ENCODE data around the gene NREP. TPM values are rescaled to one million over a fixed set of nuclear protein-coding genes. Genes with fewer than 3 reads are reported as not detected.

Gene NREP, protein sequence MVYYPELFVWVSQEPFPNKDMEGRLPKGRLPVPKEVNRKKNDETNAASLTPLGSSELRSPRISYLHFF
- 10 to 100 TPM; 16.8 to 24.0 (median 18.1) TPM for total RNA-seq
- long read RNA-seq, donor 1, transcript NREP-202 (5 exons, 2,581 nt): major isoform, 11 of 18 reads
- long read RNA-seq, donor 1, partial matches to known transcripts: 1 of 18 reads
- long read RNA-seq, donor 1, other reads (novel, unspliced or antisense): 4 of 18 reads
- long read RNA-seq, donor 2, partial matches to known transcripts: 0 of 3 reads
- long read RNA-seq, donor 2, other reads (novel, unspliced or antisense): 0 of 3 reads

DNA sequence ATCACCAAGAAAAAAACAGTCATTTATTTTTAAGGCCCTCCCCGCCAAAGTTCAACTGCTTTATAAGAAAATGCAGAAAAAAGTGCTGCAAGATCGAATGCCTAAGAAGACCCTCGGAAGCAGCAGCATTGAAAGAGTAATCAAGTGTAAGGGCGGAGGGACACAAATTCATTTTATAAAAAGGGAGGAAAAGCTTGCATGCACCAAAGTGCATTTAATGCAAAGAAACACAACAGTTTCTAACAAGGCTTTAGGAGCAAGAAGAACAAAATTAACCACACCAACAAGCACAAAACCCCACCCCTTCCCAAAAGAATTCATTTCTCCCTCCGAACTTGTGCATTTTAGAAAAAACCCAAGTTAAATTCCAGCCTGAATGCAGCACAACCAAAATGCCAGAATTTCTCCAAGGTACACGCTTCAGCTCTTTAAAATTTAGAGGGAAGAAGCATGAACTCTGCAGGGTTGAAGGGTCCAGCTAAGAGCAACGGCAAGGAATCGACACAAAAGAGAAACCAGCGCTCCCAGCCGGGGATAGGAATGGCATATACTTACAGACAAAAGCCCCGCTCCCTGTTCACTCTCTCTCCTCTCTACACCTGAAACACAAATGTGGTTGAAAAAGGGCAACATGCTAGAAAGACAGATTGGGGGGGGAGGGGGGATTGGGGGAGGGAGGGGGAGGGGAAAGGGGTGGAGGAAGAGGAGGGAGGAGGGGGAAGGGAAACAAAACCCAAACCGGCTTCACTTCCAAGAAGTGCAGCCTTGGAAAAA lies at the start of gene NREP:
Gene NREP, minus strand, starts transcription at position 614 of the 774 bp plus-strand sequence. CDS start 1,422 bp downstream, outside the sequence.
- TF ChIP-seq, protein P1, sequence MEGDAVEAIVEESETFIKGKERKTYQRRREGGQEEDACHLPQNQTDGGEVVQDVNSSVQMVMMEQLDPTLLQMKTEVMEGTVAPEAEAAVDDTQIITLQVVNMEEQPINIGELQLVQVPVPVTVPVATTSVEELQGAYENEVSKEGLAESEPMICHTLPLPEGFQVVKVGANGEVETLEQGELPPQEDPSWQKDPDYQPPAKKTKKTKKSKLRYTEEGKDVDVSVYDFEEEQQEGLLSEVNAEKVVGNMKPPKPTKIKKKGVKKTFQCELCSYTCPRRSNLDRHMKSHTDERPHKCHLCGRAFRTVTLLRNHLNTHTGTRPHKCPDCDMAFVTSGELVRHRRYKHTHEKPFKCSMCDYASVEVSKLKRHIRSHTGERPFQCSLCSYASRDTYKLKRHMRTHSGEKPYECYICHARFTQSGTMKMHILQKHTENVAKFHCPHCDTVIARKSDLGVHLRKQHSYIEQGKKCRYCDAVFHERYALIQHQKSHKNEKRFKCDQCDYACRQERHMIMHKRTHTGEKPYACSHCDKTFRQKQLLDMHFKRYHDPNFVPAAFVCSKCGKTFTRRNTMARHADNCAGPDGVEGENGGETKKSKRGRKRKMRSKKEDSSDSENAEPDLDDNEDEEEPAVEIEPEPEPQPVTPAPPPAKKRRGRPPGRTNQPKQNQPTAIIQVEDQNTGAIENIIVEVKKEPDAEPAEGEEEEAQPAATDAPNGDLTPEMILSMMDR (IDR thresholded peaks at IDR 0.05): no peak
- H3K36me3 ChIP-seq (ENCODE audit: low read depth): no peaks in the 10 kb centered on the region
- peak within 1 kb of the TSS; percentile 37 for H3K4me3 ChIP-seq
- intact Hi-C loops (cut with DNase I, micrococcal nuclease): no loop called here
- peak in 2 of 3 donors; percentile 56 to 72 for DNase-seq
- peak; percentile 17 for ATAC-seq
- peaks cover 5% of the 10 kb centered on the region for H3K4me1 ChIP-seq (ENCODE audit: low read depth)
- H3K9me3 ChIP-seq: no peaks in the 10 kb centered on the region

GRCh38 chr5:111806753-111807152 lies 49.8 kb upstream of the NREP start:
- H3K4me1 ChIP-seq (ENCODE audit: low read depth): no peaks in the 10 kb centered on the region
- H3K9me3 ChIP-seq: no peaks in the 10 kb centered on the region
- H3K36me3 ChIP-seq (ENCODE audit: low read depth): no peaks in the 10 kb centered on the region
- intact Hi-C loops (cut with DNase I, micrococcal nuclease): no loop called here
- DNase-seq (no peak), ATAC-seq (no peak)
- no peak overlapping the region for H3K4me3 ChIP-seq
- TF ChIP-seq, protein P1 (IDR thresholded peaks at IDR 0.05): no peak

DNA sequence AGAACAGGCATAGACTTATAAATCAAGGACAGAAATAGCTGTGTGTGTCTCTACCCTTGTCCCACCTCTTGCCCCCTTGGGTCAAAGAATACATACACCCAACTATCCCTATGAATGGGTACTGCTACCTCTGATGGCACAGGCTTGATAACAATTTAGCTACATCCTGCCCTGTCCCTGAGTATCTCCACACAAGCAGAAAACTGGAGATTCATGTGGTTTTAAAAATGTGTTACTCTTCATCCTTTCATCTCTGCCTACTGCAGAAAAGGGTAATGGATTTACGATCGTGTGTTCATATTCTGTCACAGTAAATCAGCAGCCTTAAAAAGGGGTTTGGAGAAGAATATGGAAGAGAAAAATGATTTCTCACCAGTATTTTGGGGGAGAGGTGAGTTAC lies 49.2 kb upstream of the NREP start:
- ATAC-seq (no peak), DNase-seq (no peak)
- intact Hi-C loops (cut with DNase I, micrococcal nuclease): no loop called here
- Histone ChIP-seq H3K4me1 (ENCODE audit: low read depth) (no peaks in the 10 kb centered on the region), H3K36me3 (ENCODE audit: low read depth) (no peaks in the 10 kb centered on the region), H3K4me3 (no peak overlapping the region), H3K9me3 (no peaks in the 10 kb centered on the region)
- TF ChIP-seq, protein P1 (IDR thresholded peaks at IDR 0.05): no peak

DNA sequence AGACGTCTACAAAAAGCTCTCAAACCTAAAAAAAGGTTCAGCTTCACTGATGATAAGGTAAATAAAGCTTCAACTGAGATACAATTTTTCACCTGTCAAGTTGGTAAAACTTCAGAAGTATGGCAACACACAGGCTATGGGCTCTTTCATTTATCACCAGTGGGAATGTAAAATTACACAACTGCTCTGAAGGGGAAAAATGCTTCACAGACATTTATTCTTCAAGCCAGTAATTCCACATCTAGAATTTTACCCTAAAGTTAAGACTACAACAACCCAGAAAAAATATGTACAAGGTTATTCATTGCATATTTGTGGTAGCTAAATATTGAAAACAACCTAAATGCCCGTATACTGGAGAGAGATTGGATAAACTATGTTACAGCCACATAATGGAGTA lies 48.1 kb upstream of the NREP start:
- TF ChIP-seq, protein P1 (IDR thresholded peaks at IDR 0.05): no peak
- DNase-seq (no peak), ATAC-seq (no peak)
- Histone ChIP-seq H3K4me1 (ENCODE audit: low read depth) (no peaks in the 10 kb centered on the region), H3K36me3 (ENCODE audit: low read depth) (no peaks in the 10 kb centered on the region), H3K4me3 (no peak overlapping the region), H3K9me3 (no peaks in the 10 kb centered on the region)
- intact Hi-C loops (cut with DNase I, micrococcal nuclease): no loop called here

DNA sequence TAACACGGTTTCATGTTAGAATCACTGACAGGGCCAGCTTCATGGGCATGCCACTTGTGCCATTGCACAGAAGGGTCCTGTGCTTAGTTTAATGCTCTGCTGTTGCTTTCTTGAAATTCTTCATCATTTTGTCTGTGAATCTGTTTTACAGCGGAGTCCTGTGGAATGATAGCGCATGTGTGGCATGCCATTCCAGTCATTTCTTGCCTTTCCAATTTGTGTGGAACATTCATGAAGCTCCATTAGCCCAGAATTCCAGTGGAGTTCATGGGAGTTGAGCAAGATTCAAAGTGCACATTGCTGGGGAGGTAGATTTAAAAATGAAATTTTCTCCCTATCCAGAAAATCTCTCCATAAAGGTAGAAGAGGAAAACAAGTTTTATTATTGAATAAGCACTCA lies 43.4 kb upstream of the NREP start:
- TF ChIP-seq, protein P1 (IDR thresholded peaks at IDR 0.05): no peak
- no peaks in the 10 kb centered on the region for H3K36me3 ChIP-seq (ENCODE audit: low read depth)

More for the DNA sequence above, 43.4 kb upstream of the NREP start:
- DNase-seq (no peak), ATAC-seq (no peak)
- intact Hi-C loops (cut with DNase I, micrococcal nuclease): no loop called here
- no peaks in the 10 kb centered on the region for H3K9me3 ChIP-seq
- no peaks in the 10 kb centered on the region for H3K4me1 ChIP-seq (ENCODE audit: low read depth)
- H3K4me3 ChIP-seq: no peak overlapping the region

Measured in mucosa of descending colon (tissue), 3 donors.